GM12892 (cell line): ENCODE measurements around the gene INPP5A.

Source experiments
- POLR2A ChIP-seq: IDR thresholded peaks from 2 replicates; pipeline ENCODE4 v1.6.1; 2011; ENCODE audit warnings: low read depth, low read length, control low read depth
- POLR2AphosphoS5 ChIP-seq: IDR thresholded peaks from 2 replicates; pipeline ENCODE4 v1.6.1; 2011; ENCODE audit warnings: low read depth, low read length, control low read depth
- TAF1 ChIP-seq: IDR thresholded peaks from 2 replicates; pipeline ENCODE4 v1.6.1; 2011; ENCODE audit warnings: low read depth, mild to moderate bottlenecking, control low read depth, low read length, borderline replicate concordance

GRCh38 chr10:132696204-132696603 is 158.6 kb downstream of the INPP5A start:
- no peak for TF ChIP-seq POLR2AphosphoS5
- TF ChIP-seq POLR2A: no peak
- no peak for TF ChIP-seq TAF1
